ENCODE measurements around the gene ARID1B. TPM values are rescaled to one million over a fixed set of nuclear protein-coding genes. Genes with fewer than 3 reads are reported as not detected.
A peak's percentile ranks its signal among the peaks of the same experiment; 100 is the strongest.

The ARID1B gene
- total RNA-seq, 1 donor from 2014 or later, result 97.2 TPM

GRCh38 chr6:157239671-157240058 is 462.5 kb downstream of the ARID1B start:
- Mint-ChIP-seq H3K4me1 (ENCODE audit: unreplicated experiment) (peaks cover 14% of the 10 kb centered on the region), H3K9me3 (no peaks in the 10 kb centered on the region), H3K27me3 (peaks cover 28% of the 10 kb centered on the region), H3K36me3 (no peaks in the 10 kb centered on the region), H3K4me3 (peak overlapping the region; percentile 34), H3K27ac (no peak overlapping the region)
- no peak for TF ChIP-seq CTCF (conservative IDR thresholded peaks at IDR 0.05)
- DNase-seq (ENCODE audit: extremely low spot score, unreplicated experiment), result no peak

- Mint-ChIP-seq H3K9me3 (no peaks in the 10 kb centered on the region), H3K27me3 (peaks cover 22% of the 10 kb centered on the region), H3K36me3 (no peaks in the 10 kb centered on the region), H3K27ac (no peak overlapping the region), H3K4me3 (peak overlapping the region; percentile 45), H3K4me1 (ENCODE audit: unreplicated experiment) (peaks cover 15% of the 10 kb centered on the region)
- TF ChIP-seq CTCF (conservative IDR thresholded peaks at IDR 0.05), result no peak
- DNase-seq (ENCODE audit: extremely low spot score, unreplicated experiment), result no peak
Measured at GRCh38 chr6:157240059-157240959, 463.1 kb downstream of the ARID1B start.

GRCh38 chr6:157240960-157241311 is 463.8 kb downstream of the ARID1B start:
- Mint-ChIP-seq H3K4me3 (no peak overlapping the region), H3K4me1 (ENCODE audit: unreplicated experiment) (peaks cover 14% of the 10 kb centered on the region), H3K27ac (no peak overlapping the region), H3K27me3 (peaks cover 16% of the 10 kb centered on the region), H3K9me3 (no peaks in the 10 kb centered on the region), H3K36me3 (no peaks in the 10 kb centered on the region)
- DNase-seq (ENCODE audit: extremely low spot score, unreplicated experiment), result no peak
- no peak for TF ChIP-seq CTCF (conservative IDR thresholded peaks at IDR 0.05)

- Mint-ChIP-seq H3K27me3 (peaks cover 6% of the 10 kb centered on the region), H3K4me3 (no peak overlapping the region), H3K9me3 (no peaks in the 10 kb centered on the region), H3K27ac (no peak overlapping the region), H3K4me1 (ENCODE audit: unreplicated experiment) (peaks cover 18% of the 10 kb centered on the region), H3K36me3 (no peaks in the 10 kb centered on the region)
- no peak for TF ChIP-seq CTCF (conservative IDR thresholded peaks at IDR 0.05)
- DNase-seq (ENCODE audit: extremely low spot score, unreplicated experiment), result no peak
Measured at GRCh38 chr6:157242791-157243190, 465.6 kb downstream of the ARID1B start.

- peaks cover 18% of the 10 kb centered on the region for H3K4me1 Mint-ChIP-seq (ENCODE audit: unreplicated experiment)
- no peaks in the 10 kb centered on the region for H3K9me3 Mint-ChIP-seq
- no peaks in the 10 kb centered on the region for H3K27me3 Mint-ChIP-seq
- H3K27ac Mint-ChIP-seq, result no peak overlapping the region
- TF ChIP-seq CTCF (conservative IDR thresholded peaks at IDR 0.05), result no peak
- H3K36me3 Mint-ChIP-seq, result no peaks in the 10 kb centered on the region
- no peak for DNase-seq (ENCODE audit: extremely low spot score, unreplicated experiment)
- H3K4me3 Mint-ChIP-seq, result no peak overlapping the region
Measured at GRCh38 chr6:157244175-157244574, 467.0 kb downstream of the ARID1B start.
